HG02610 (cell line): Measurements from ENCODE around the gene YARS2.
A peak's percentile ranks its signal among the peaks of the same experiment; 100 is the strongest.

Experiments
- ATAC-seq: cut with Tn5 transposase; IDR thresholded peaks from one replicate; pipeline ENCODE4 v1.9.1; 2021; ENCODE audit warnings: mild to moderate bottlenecking, moderate library complexity; ENCODE audit not compliant: unreplicated experiment

YARS2 gene

GRCh38 chr12:32755654-32756475 lies at the start of gene YARS2:
Gene YARS2, minus strand, starts transcription at chr12:32755897. Its CDS starts 23 bp downstream, at chr12:32755874.
- peak; percentile 91 for ATAC-seq

GRCh38 chr12:32804301-32804700 lies 48.6 kb upstream of the YARS2 start:
- ATAC-seq: no peak

- ATAC-seq: no peak
These were observed 45.7 kb upstream of the YARS2 start for GRCh38 chr12:32801269-32801980.

GRCh38 chr12:32794281-32794680 lies 38.6 kb upstream of the YARS2 start:
- ATAC-seq: no peak

- no peak for ATAC-seq
These were observed 34.2 kb upstream of the YARS2 start for GRCh38 chr12:32789916-32790315.

- ATAC-seq: no peak
These were observed 33.7 kb upstream of the YARS2 start for GRCh38 chr12:32789446-32789845.

- ATAC-seq: peak; percentile 71
These were observed 32.7 kb upstream of the YARS2 start for GRCh38 chr12:32788405-32788804.

GRCh38 chr12:32785557-32785956 lies 29.9 kb upstream of the YARS2 start:
- ATAC-seq: no peak

GRCh38 chr12:32783029-32783428 lies 27.3 kb upstream of the YARS2 start:
- ATAC-seq: no peak

- ATAC-seq: no peak
These were observed 24.4 kb upstream of the YARS2 start for GRCh38 chr12:32780071-32780470.

GRCh38 chr12:32777691-32778175 lies 22.0 kb upstream of the YARS2 start:
- no peak for ATAC-seq

- ATAC-seq: peak; percentile 87
These were observed 21.5 kb upstream of the YARS2 start for GRCh38 chr12:32777159-32777558.

GRCh38 chr12:32776258-32776657 lies 20.6 kb upstream of the YARS2 start:
- ATAC-seq: no peak

- ATAC-seq: no peak
These were observed 18.0 kb upstream of the YARS2 start for GRCh38 chr12:32773691-32774090.

- ATAC-seq: no peak
These were observed 14.4 kb upstream of the YARS2 start for GRCh38 chr12:32770141-32770540.

GRCh38 chr12:32768518-32768917 lies 12.8 kb upstream of the YARS2 start:
- ATAC-seq: no peak

GRCh38 chr12:32765906-32766305 lies 10.2 kb upstream of the YARS2 start:
- no peak for ATAC-seq

GRCh38 chr12:32761716-32762115 lies 6.0 kb upstream of the YARS2 start:
- ATAC-seq: peak; percentile 71

GRCh38 chr12:32757157-32757556 lies 1.5 kb upstream of the YARS2 start:
- ATAC-seq: no peak

GRCh38 chr12:32756476-32757066 lies 874 bp upstream of the YARS2 start:
- ATAC-seq: no peak

GRCh38 chr12:32755051-32755653 lies 545 bp downstream of the YARS2 start:
- ATAC-seq: peak; percentile 71
